Adrenal gland (tissue), 12 donors: ENCODE measurements around the gene NUP85. TPM values are rescaled to one million over a fixed set of nuclear protein-coding genes. Genes with fewer than 3 reads are reported as not detected.
"Not testable (repeated sequence)": the region's sequence is repeated elsewhere in the genome, so short reads cannot be mapped to it uniquely, and the experiment has no call there.

Source experiments
- DNase-seq, 7 donors: peaks; one replicate each; pipeline ENCODE4 v3.0.0-alpha.2; 2019 to 2020
- H3K27ac ChIP-seq, 5 donors: fragments of 200-600 bp; sonication (generic) in 4 of 5; 1 replicate in 3 of 5; 2 replicates in 2 of 5; pipeline versions ENCODE4 v1.5.1 to v1.8.0; 2016 to 2020; ENCODE audit warnings: mild to moderate bottlenecking in 1 of 5
- H3K27me3 ChIP-seq: fragments of 200-600 bp; 2 replicates; pipeline ENCODE4 v1.8.0; 2021
- H3K36me3 ChIP-seq, 2 donors: fragments of 200-600 bp; replicated peaks in 1 of 2; 1 replicate in 1 of 2; 2 replicates in 1 of 2; pipeline versions ENCODE4 v1.5.1 to v1.8.0; 2018 to 2022
- H3K4me1 ChIP-seq, 2 donors: fragments of 200-600 bp; replicated peaks in 1 of 2; 1 replicate in 1 of 2; 2 replicates in 1 of 2; pipeline versions ENCODE4 v1.5.1 to v1.8.0; 2018 to 2021
- H3K4me3 ChIP-seq, 4 donors: fragments of 200-600 bp; sonication (generic) in 3 of 4; one replicate each; pipeline ENCODE4 v1.5.1; 2016 to 2018
- H3K9me3 ChIP-seq, 3 donors: fragments of 200-600 bp; sonication (generic) in 1 of 3; replicated peaks in 1 of 3; 1 replicate in 2 of 3; 2 replicates in 1 of 3; pipeline versions ENCODE4 v1.5.1 to v1.8.0; 2016 to 2021
- CTCF ChIP-seq, 6 experiments: fragments of 450-650 bp in 4 of 6; fragments of 200-600 bp in 2 of 6; sonication (generic) in 1 of 6; IDR thresholded peaks; 1 replicate in 5 of 6; 2 replicates in 1 of 6; pipeline versions ENCODE4 v1.5.1 to v1.8.0; 2016 to 2021; ENCODE audit warnings: antibody characterized with exemption in 6 of 6, mild to moderate bottlenecking in 2 of 6, moderate library complexity in 1 of 6
- POLR2A ChIP-seq, 2 donors: fragments of 450-650 bp; IDR thresholded peaks; one replicate each; pipeline ENCODE4 v1.6.1; 2017; ENCODE audit warnings: antibody characterized with exemption in 2 of 2, mild to moderate bottlenecking in 2 of 2, moderate library complexity in 1 of 2
- WGBS, 4 donors: extraction: QIAGEN DNeasy Blood & Tissue Kit in 2 of 4; methylation state at CpG; one replicate each; pipeline versions ENCODE4 v1.1.5 to v1.1.7; 2013 to 2017; 5-methylcytosine and 5-hydroxymethylcytosine counted together
- intact Hi-C, 2 donors: fragments of 100-400 bp; cut with DNase I; formaldehyde crosslinking; loops; one replicate each; pipeline versions ENCODE4 v1.14.1 to v1.15.0; 2022 to 2023
- polyA plus RNA-seq, 3 donors: library from polyadenylated mRNA; stranded (reverse); fragments of 200-250 nt in 2 of 3; fragments of 350-450 nt in 1 of 3; fragmentation: Illumina TruSeq in 1 of 3; extraction: RNeasy Lipid Tissue Mini Kit (QIAGEN cat#74804) in 1 of 3; gene quantifications; one replicate each; pipeline ENCODE4 v1.2.3, GENCODE V29; 2013 to 2014
- total RNA-seq, 9 donors: library from RNA; depleted of rRNA in 4 of 9; stranded (reverse); fragments of >200 nt in 4 of 9; fragments of 120-200 nt in 1 of 9; fragmentation: NEBNext Ultra II Directional in 1 of 9; extraction: Animal tissue kit (Norgen Biotek cat#: 25700) in 1 of 9; gene quantifications; one replicate each; pipeline versions ENCODE4 v1.1.0 to v1.2.4, GENCODE V29; 2013 to 2023
- donor health status: healthy with polysubstance abuse.
- donor health status: Bipolar disorder and iron deficiency.
- donor health status: DM: yes; HTN: yes; CAD: no.
- donor health status: DM: no; HTN: no; CAD: no.
- donor health status: DM: no; HTN: no; CAD: no.
- donor health status: DM: yes; HTN: yes; CAD: no.

NUP85 gene
- total and polyA plus RNA-seq, 12 donors = 18.7 to 53.8 (median 33.5) TPM

GRCh38 chr17:75199886-75200618 lies 5.4 kb upstream of the NUP85 start:
- no peak overlapping the region for H3K4me3 ChIP-seq
- H3K9me3 ChIP-seq = no peaks in the 10 kb centered on the region
- TF ChIP-seq POLR2A (IDR thresholded peaks at IDR 0.05) (no peak), CTCF (IDR thresholded peaks at IDR 0.05) (no peak)
- WGBS, 4 donors = 79 to 89% (median 86%) methylated on average over 6 of the region's 6 CpGs
- no peaks in the 10 kb centered on the region for H3K27me3 ChIP-seq
- no peak overlapping the region for H3K27ac ChIP-seq
- no peak for DNase-seq
- no peaks in the 10 kb centered on the region for H3K36me3 ChIP-seq
- peaks cover 0 to 5% of the 10 kb centered on the region in 2 donors for H3K4me1 ChIP-seq
- intact Hi-C loops = loop anchor here (5.0 to 10.0 kb wide), 2 partner anchors 85 to 238 kb away; no protein-coding TSS in a partner anchor

DNA sequence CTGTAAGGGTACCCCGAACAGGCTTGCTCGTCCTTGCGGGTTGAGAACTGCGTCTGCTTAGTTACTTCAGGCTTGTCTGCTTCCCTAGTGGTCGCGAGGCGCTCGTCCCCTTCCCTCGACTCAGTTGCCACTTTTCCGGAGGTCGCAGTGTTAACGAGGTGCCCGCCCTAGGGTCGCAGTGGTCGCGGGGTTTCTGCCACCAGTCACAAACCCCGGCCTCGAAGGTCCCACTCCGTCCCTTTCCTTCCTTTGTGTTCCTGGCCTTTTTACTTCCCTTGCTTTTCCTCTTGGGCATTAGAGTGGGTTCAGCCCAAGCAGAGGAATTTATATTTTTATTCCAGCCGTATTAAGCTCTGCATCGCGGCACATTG lies 299 bp downstream of the NUP85 start:
- TF ChIP-seq POLR2A (IDR thresholded peaks at IDR 0.05) (no peak), CTCF (IDR thresholded peaks at IDR 0.05) (no peak)
- no peak for DNase-seq
- intact Hi-C loops = loop anchor here in 1 of 2 donors (10.0 kb wide), 1 partner anchor 91 kb away; no protein-coding TSS in a partner anchor
- H3K9me3 ChIP-seq = no peaks in the 10 kb centered on the region
- H3K4me1 ChIP-seq = peaks cover 9 to 14% of the 10 kb centered on the region in 2 donors
- H3K36me3 ChIP-seq = peaks cover 0 to 17% of the 10 kb centered on the region in 2 donors
- no peaks in the 10 kb centered on the region for H3K27me3 ChIP-seq
- H3K4me3 ChIP-seq = peak overlapping the region; percentile 38 to 96 (median 53)
- H3K27ac ChIP-seq = peak overlapping the region in 4 of 5 donors; percentile 75 to 97 (median 92)
- 0% methylated on average over 11 to 22 of the region's 22 CpGs for WGBS, 4 donors

DNA sequence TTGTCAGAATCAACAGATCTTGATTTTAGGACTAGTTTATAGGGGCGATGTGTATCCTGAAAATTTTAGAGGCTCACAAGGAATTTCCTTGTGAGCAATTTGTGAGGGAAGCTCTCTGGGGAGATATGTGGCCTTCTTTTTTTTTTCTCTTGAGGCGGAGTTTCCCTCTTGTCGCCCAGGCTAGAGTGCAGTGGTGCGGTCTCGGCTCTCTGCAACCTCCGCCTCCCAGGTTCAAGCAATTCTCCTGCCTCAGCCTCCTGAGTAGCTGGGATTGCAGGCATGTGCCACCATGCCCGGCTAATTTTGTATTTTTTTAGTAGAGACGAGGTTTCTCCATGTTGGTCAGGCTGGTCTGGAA lies 1.6 kb downstream of the NUP85 start:
- H3K27me3 ChIP-seq, H3K9me3 ChIP-seq, DNase-seq, H3K27ac ChIP-seq, H3K4me3 ChIP-seq: not testable (repeated sequence)
- WGBS, 4 donors = 90 to 96% (median 93%) methylated on average over 8 of the region's 8 CpGs
- intact Hi-C loops = loop anchor here in 1 of 2 donors (10.0 kb wide), 1 partner anchor 92 kb away; no protein-coding TSS in a partner anchor
- Histone ChIP-seq H3K36me3 (peaks cover 0 to 28% of the 10 kb centered on the region in 2 donors), H3K4me1 (peaks cover 9 to 14% of the 10 kb centered on the region in 2 donors)

GRCh38 chr17:75207760-75208159 lies 2.3 kb downstream of the NUP85 start:
- Histone ChIP-seq H3K9me3 (no peaks in the 10 kb centered on the region), H3K36me3 (peaks cover 0 to 33% of the 10 kb centered on the region in 2 donors), H3K27me3 (no peaks in the 10 kb centered on the region), H3K27ac (no peak overlapping the region), H3K4me1 (peaks cover 9 to 14% of the 10 kb centered on the region in 2 donors), H3K4me3 (no peak overlapping the region)
- intact Hi-C loops = loop anchor here in 1 of 2 donors (10.0 kb wide), 1 partner anchor 93 kb away; no protein-coding TSS in a partner anchor
- 82 to 86% (median 85%) methylated on average over 12 of the region's 12 CpGs for WGBS, 4 donors
- DNase-seq = no peak
- TF ChIP-seq POLR2A (IDR thresholded peaks at IDR 0.05) = no peak
- no peak for TF ChIP-seq CTCF (IDR thresholded peaks at IDR 0.05)
